HEK293 (cell line): ENCODE measurements around the gene PTPRG.
A peak's percentile ranks its signal among the peaks of the same experiment; 100 is the strongest.
"Not testable (repeated sequence)": the region's sequence is repeated elsewhere in the genome, so short reads cannot be mapped to it uniquely, and the experiment has no call there.

ENCODE experiments used
- CTCF ChIA-PET: fragments of 350-600 bp; formaldehyde crosslinking; extraction: SDS; loops from one replicate; lab custom pipeline; 2021; ENCODE audit warnings: antibody characterized with exemption; lab: Yijun Ruan, JAX
- POLR2A ChIA-PET: fragments of 300-600 bp; formaldehyde crosslinking; extraction: SDS; loops from one replicate; lab custom pipeline; 2020; ENCODE audit warnings: antibody characterized with exemption, inconsistent platforms; lab: Yijun Ruan, JAX
- H3K27ac ChIP-seq: fragments of 200-500 bp; sonication (Bioruptor generic); 2 replicates; pipeline ENCODE4 v1.5.1; 2014; ENCODE audit warnings: low read depth, low read length, control low read depth, inconsistent platforms; ENCODE audit errors: extremely low read depth
- H3K36me3 ChIP-seq, 2 experiments: fragments of 200-500 bp in 1 of 2; sonication (Bioruptor generic) in 1 of 2; 1 replicate in 1 of 2; 2 replicates in 1 of 2; pipeline ENCODE4 v1.5.1; 2014 to 2017; ENCODE audit warnings: inconsistent platforms in 2 of 2, low read length in 2 of 2; ENCODE audit not compliant: control insufficient read depth in 2 of 2, insufficient read depth in 1 of 2
- H3K4me1 ChIP-seq: fragments of 200-500 bp; sonication (Bioruptor generic); 2 replicates; pipeline ENCODE4 v1.5.1; 2014; ENCODE audit warnings: mild to moderate bottlenecking, low read length, inconsistent platforms; ENCODE audit not compliant: control insufficient read depth, insufficient read depth
- H3K4me3 ChIP-seq: 2 replicates; pipeline ENCODE4 v1.5.1; 2011; ENCODE audit warnings: low read depth, mild to moderate bottlenecking, control low read depth, low read length, moderate library complexity
- H3K9me3 ChIP-seq: fragments of 200-500 bp; sonication (Bioruptor generic); 2 replicates; pipeline ENCODE4 v1.5.1; 2014; ENCODE audit warnings: low read depth, low read length, inconsistent platforms; ENCODE audit not compliant: control insufficient read depth, insufficient read depth
- FEZF1 ChIP-seq: fragments of 450-650 bp; formaldehyde crosslinking; IDR thresholded peaks from 2 replicates; pipeline ENCODE4 v1.5.1; 2016; ENCODE audit warnings: missing biosample characterization, missing genetic modification characterization
- GFI1B ChIP-seq: fragments of 450-650 bp; formaldehyde crosslinking; IDR thresholded peaks from 2 replicates; pipeline ENCODE4 v1.5.1; 2016; ENCODE audit warnings: missing biosample characterization, missing genetic modification characterization
- IKZF3 ChIP-seq: fragments of 450-650 bp; IDR thresholded peaks from 2 replicates; pipeline ENCODE4 v1.5.0; 2018; ENCODE audit warnings: missing biosample characterization, mild to moderate bottlenecking, missing genetic modification characterization, moderate library complexity
- KLF8 ChIP-seq: fragments of 450-650 bp; formaldehyde crosslinking; IDR thresholded peaks from 2 replicates; pipeline ENCODE4 v1.5.1; 2016; ENCODE audit warnings: missing biosample characterization, missing genetic modification characterization
- RBAK ChIP-seq: fragments of 450-650 bp; formaldehyde crosslinking; IDR thresholded peaks from 2 replicates; pipeline ENCODE4 v1.5.1; 2016; ENCODE audit warnings: missing biosample characterization, missing genetic modification characterization
- SCRT1 ChIP-seq: fragments of 450-650 bp; formaldehyde crosslinking; IDR thresholded peaks from 2 replicates; pipeline ENCODE4 v1.5.1; 2016; ENCODE audit warnings: missing biosample characterization, missing genetic modification characterization, borderline replicate concordance
- ZFP3 ChIP-seq: fragments of 450-650 bp; formaldehyde crosslinking; IDR thresholded peaks from 2 replicates; pipeline ENCODE4 v1.5.1; 2016; ENCODE audit warnings: low read depth, missing biosample characterization, missing genetic modification characterization
- ZNF146 ChIP-seq: fragments of 450-650 bp; formaldehyde crosslinking; IDR thresholded peaks from 2 replicates; pipeline ENCODE4 v1.5.1; 2016; ENCODE audit warnings: missing biosample characterization, missing genetic modification characterization
- ZNF169 ChIP-seq: fragments of 450-650 bp; formaldehyde crosslinking; IDR thresholded peaks from 2 replicates; pipeline ENCODE4 v1.5.1; 2016; ENCODE audit warnings: missing biosample characterization, missing genetic modification characterization
- ZNF37A ChIP-seq: fragments of 450-650 bp; IDR thresholded peaks from 2 replicates; pipeline ENCODE4 v1.5.1; 2018; ENCODE audit warnings: missing biosample characterization, missing genetic modification characterization
- ZNF423 ChIP-seq: fragments of 450-650 bp; formaldehyde crosslinking; IDR thresholded peaks from 2 replicates; pipeline ENCODE4 v1.5.1; 2016; ENCODE audit warnings: missing biosample characterization, missing genetic modification characterization
- ZNF549 ChIP-seq: fragments of 450-650 bp; IDR thresholded peaks from 2 replicates; pipeline ENCODE4 v1.5.1; 2018; ENCODE audit warnings: missing biosample characterization, missing genetic modification characterization, mild to moderate bottlenecking, inconsistent platforms, moderate library complexity
- ZNF561 ChIP-seq: fragments of 450-650 bp; IDR thresholded peaks from 2 replicates; pipeline ENCODE4 v1.5.1; 2018; ENCODE audit warnings: missing biosample characterization, missing genetic modification characterization, borderline replicate concordance
- ZNF596 ChIP-seq: fragments of 450-650 bp; IDR thresholded peaks from 2 replicates; pipeline ENCODE4 v1.5.0; 2018; ENCODE audit warnings: missing biosample characterization, mild to moderate bottlenecking, missing genetic modification characterization, moderate library complexity
- ZNF621 ChIP-seq: fragments of 450-650 bp; formaldehyde crosslinking; IDR thresholded peaks from 2 replicates; pipeline ENCODE4 v1.5.1; 2017; ENCODE audit warnings: missing biosample characterization, missing genetic modification characterization
- ZNF654 ChIP-seq: fragments of 450-650 bp; formaldehyde crosslinking; IDR thresholded peaks from 2 replicates; pipeline ENCODE4 v1.5.1; 2016; ENCODE audit warnings: low read depth, missing biosample characterization, missing genetic modification characterization
- ZNF707 ChIP-seq: fragments of 450-650 bp; formaldehyde crosslinking; IDR thresholded peaks from 2 replicates; pipeline ENCODE4 v1.5.1; 2016; ENCODE audit warnings: missing biosample characterization, missing genetic modification characterization
- TF ChIP-seq, protein P1 (sequence below): fragments of 450-650 bp; formaldehyde crosslinking; IDR thresholded peaks from 2 replicates; pipeline ENCODE4 v1.5.1; 2016; ENCODE audit warnings: missing biosample characterization, missing genetic modification characterization
- TF ChIP-seq, protein P2 (sequence below): fragments of 450-650 bp; formaldehyde crosslinking; IDR thresholded peaks from 2 replicates; pipeline ENCODE4 v1.5.1; 2016; ENCODE audit warnings: missing biosample characterization, missing genetic modification characterization

Gene PTPRG

DNA sequence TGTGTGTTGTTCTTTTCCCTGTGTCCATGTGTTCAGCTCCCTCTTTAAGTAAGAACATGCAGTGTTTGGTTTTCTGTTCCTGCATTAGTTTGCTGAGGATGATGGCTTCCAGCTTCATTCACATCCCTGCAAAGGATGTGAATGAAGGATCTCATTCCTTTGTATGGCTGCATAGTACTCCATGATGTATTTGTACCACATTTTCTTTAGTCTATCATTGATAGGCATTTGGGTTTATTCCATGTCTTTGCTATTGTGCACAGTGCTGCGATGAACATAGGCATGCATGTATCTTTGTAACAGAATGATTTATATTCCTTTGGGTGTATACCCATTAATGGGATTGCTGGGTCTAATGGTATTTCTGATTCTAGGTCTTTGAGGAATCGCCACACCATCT, 199.4 kb downstream of the PTPRG start:
- H3K4me1 ChIP-seq, H3K9me3 ChIP-seq, H3K36me3 ChIP-seq, H3K27ac ChIP-seq, POLR2A ChIA-PET, CTCF ChIA-PET, H3K4me3 ChIP-seq: not testable (repeated sequence)
- TF ChIP-seq ZNF146 (tag by site-specific recombination), result peak; percentile 59; the same call in 1 of the 2 replicates

DNA sequence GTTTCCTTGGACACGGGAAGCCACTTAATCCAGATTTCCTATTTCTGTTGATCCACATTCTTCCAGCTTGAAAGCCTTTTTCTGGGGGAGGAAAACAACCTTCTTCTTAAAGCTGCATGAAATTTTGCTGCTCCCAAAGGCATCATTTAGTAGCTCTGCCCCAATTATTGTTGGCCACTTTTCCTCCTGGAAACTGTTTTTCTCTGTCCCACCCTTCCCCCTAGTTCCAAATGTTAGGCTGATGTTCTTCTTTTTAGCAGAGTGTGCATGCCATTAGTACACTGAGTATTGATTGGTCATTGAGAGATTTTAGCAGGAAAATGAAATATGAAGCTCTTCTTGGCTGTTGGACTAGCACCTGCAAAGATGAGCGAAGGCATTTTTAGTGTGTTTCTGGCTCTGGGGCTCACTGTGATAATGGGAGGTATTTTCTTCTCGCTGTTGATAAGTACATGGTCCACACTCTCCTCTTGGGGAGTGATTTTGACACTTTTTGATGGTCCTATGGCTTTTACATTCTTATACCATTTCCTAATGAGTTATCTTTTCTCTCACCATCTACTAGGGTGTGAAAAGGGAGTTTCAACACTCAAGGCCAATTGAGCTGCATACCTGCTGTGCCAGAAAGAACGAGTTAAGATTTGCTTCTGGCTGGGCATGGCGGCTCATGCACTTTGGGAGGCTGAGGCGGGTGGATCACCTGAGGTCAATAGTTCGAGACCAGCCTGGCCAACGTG, 200.5 kb downstream of the PTPRG start:
- Histone ChIP-seq H3K36me3 (no peaks in the 10 kb centered on the region), H3K4me1 (no peaks in the 10 kb centered on the region), H3K4me3 (no peak overlapping the region), H3K27ac (no peak overlapping the region)
- POLR2A ChIA-PET, result no interaction called here
- no peak for TF ChIP-seq ZNF596 (tag by site-specific recombination)
- TF ChIP-seq, protein P1, sequence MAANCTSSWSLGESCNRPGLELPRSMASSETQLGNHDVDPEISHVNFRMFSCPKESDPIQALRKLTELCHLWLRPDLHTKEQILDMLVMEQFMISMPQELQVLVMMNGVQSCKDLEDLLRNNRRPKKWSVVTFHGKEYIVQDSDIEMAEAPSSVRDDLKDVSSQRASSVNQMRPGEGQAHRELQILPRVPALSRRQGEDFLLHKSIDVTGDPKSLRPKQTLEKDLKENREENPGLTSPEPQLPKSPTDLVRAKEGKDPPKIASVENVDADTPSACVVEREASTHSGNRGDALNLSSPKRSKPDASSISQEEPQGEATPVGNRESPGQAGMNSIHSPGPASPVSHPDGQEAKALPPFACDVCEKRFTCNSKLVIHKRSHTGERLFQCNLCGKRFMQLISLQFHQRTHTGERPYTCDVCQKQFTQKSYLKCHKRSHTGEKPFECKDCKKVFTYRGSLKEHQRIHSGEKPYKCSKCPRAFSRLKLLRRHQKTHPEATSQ (tag by site-specific recombination), result no peak
- no peak for TF ChIP-seq RBAK (tag by site-specific recombination)
- no peak for TF ChIP-seq ZNF423 (tag by site-specific recombination)
- no peak for TF ChIP-seq IKZF3 (tag by site-specific recombination)
- no peak for TF ChIP-seq ZNF549 (tag by site-specific recombination)
- TF ChIP-seq, protein P2, sequence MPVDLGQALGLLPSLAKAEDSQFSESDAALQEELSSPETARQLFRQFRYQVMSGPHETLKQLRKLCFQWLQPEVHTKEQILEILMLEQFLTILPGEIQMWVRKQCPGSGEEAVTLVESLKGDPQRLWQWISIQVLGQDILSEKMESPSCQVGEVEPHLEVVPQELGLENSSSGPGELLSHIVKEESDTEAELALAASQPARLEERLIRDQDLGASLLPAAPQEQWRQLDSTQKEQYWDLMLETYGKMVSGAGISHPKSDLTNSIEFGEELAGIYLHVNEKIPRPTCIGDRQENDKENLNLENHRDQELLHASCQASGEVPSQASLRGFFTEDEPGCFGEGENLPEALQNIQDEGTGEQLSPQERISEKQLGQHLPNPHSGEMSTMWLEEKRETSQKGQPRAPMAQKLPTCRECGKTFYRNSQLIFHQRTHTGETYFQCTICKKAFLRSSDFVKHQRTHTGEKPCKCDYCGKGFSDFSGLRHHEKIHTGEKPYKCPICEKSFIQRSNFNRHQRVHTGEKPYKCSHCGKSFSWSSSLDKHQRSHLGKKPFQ (tag by site-specific recombination), result no peak
- TF ChIP-seq ZNF621, result no peak
- TF ChIP-seq ZNF654 (tag by site-specific recombination), result no peak
- no peak for TF ChIP-seq ZNF561 (tag by site-specific recombination)
- TF ChIP-seq, all 188 proteins: peak for 0
- H3K9me3 ChIP-seq, result no peaks in the 10 kb centered on the region
- CTCF ChIA-PET, result no interaction called here

DNA sequence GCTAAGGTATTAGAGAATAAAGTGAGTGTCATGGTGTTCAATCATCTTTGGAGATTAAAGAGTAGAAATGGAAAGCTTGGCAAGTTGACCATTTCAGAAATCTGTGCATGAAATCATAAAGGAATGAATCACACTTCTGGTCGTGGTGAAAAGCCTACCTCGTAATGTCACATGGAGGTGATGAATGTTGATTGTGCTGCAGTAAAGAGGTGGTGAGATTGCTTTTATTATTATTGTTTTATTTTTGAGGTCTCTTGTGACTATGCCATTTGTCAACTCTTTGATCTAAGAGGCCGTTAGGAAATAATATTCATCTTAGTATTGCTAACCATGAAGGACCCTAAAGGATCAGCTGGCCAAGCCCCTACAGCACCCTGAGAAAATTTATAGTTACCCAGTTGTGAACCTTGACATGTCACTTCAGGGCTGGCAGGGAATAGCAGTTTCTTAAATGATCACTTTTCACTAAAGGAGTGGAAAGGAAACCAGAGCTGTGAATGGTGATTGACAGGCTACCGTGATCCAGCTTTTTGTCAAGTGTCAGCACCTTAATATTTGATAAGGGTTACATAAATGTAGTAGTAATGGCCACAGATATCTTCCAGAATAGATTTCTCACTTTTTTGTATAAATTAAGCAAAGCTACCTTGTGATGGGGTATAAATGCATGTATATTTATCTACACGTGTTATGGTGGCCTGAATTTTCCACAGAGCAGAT, 203.9 kb downstream of the PTPRG start:
- no peaks in the 10 kb centered on the region for H3K36me3 ChIP-seq
- H3K27ac ChIP-seq, result no peak overlapping the region
- POLR2A ChIA-PET, result no interaction called here
- TF ChIP-seq ZFP3 (tag by site-specific recombination) (no peak), KLF8 (tag by site-specific recombination) (no peak), ZNF169 (tag by site-specific recombination) (no peak), ZNF707 (tag by site-specific recombination) (no peak), RBAK (tag by site-specific recombination) (no peak), GFI1B (tag by site-specific recombination) (peak; percentile 84), SCRT1 (tag by site-specific recombination) (no peak), ZNF37A (tag by site-specific recombination) (no peak), FEZF1 (tag by site-specific recombination) (peak; percentile 36)
- CTCF ChIA-PET, result no interaction called here
- H3K9me3 ChIP-seq, result no peaks in the 10 kb centered on the region
- no peaks in the 10 kb centered on the region for H3K4me1 ChIP-seq
- no peak overlapping the region for H3K4me3 ChIP-seq
